Natural killer cell (primary cell): ENCODE measurements around the gene NAA25. TPM values are rescaled to one million over a fixed set of nuclear protein-coding genes. Genes with fewer than 3 reads are reported as not detected.
A peak's percentile ranks its signal among the peaks of the same experiment; 100 is the strongest.

Source experiments
- ATAC-seq, 3 donors: fragments of 150-1000 bp in 2 of 3; fragments of 200-7000 bp in 1 of 3; cut with Tn5 transposase; 1 replicate in 1 of 3; 2 replicates in 2 of 3; pipeline ENCODE4 v1.10.0; 2021; ENCODE audit warnings: mild to moderate bottlenecking in 2 of 3, moderate library complexity in 2 of 3
- DNase-seq, 2 donors: peaks; one replicate each; pipeline versions ENCODE4 v3.0.0 to v3.0.0-alpha.2; 2013 to 2021; ENCODE audit warnings: mixed read lengths in 1 of 2
- H3K27ac ChIP-seq: one replicate; pipeline ENCODE4 v1.5.1; 2013; ENCODE audit warnings: mild to moderate bottlenecking, low read length
- H3K27me3 ChIP-seq: one replicate; pipeline ENCODE4 v1.6.1; 2013; ENCODE audit warnings: low read length; ENCODE audit not compliant: control insufficient read depth, insufficient read depth
- H3K36me3 ChIP-seq: one replicate; pipeline ENCODE4 v1.6.1; 2013; ENCODE audit warnings: low read length; ENCODE audit not compliant: control insufficient read depth, insufficient read depth
- H3K4me1 ChIP-seq: one replicate; pipeline ENCODE4 v1.6.1; 2013; ENCODE audit warnings: low read length; ENCODE audit not compliant: control insufficient read depth, insufficient read depth
- H3K4me3 ChIP-seq: one replicate; pipeline ENCODE4 v1.5.1; 2013; ENCODE audit warnings: low read length
- H3K9me3 ChIP-seq: one replicate; pipeline ENCODE4 v1.6.1; 2013; ENCODE audit warnings: low read length; ENCODE audit not compliant: control insufficient read depth, insufficient read depth
- H3K27ac Mint-ChIP-seq, 2 donors: one replicate each; pipeline ENCODE4 v1.8.0; 2022; ENCODE audit warnings: mild to moderate bottlenecking in 2 of 2, mixed read lengths in 2 of 2, moderate library complexity in 1 of 2
- H3K27me3 Mint-ChIP-seq, 2 donors: one replicate each; pipeline ENCODE4 v1.8.0; 2022; ENCODE audit warnings: low read depth in 2 of 2, mixed read lengths in 2 of 2
- H3K36me3 Mint-ChIP-seq: one replicate; pipeline ENCODE4 v1.8.0; 2022; ENCODE audit warnings: mixed read lengths
- H3K4me1 Mint-ChIP-seq, 2 donors: one replicate each; pipeline ENCODE4 v1.8.0; 2022; ENCODE audit warnings: mixed read lengths in 2 of 2
- H3K4me3 Mint-ChIP-seq: one replicate; pipeline ENCODE4 v1.8.0; 2022; ENCODE audit warnings: mild to moderate bottlenecking, moderate library complexity, mixed read lengths
- H3K9me3 Mint-ChIP-seq, 2 donors: one replicate each; pipeline ENCODE4 v1.8.0; 2022; ENCODE audit warnings: mixed read lengths in 2 of 2
- CTCF ChIP-seq: fragments of 200-600 bp; IDR thresholded peaks from one replicate; pipeline ENCODE4 v1.8.0; 2022; ENCODE audit warnings: antibody characterized with exemption
- WGBS: methylation state at CpG from one replicate; pipeline ENCODE4 v1.1.7; 2013; ENCODE audit warnings: missing lambda C conversion rate; ENCODE audit not compliant: insufficient coverage; 5-methylcytosine and 5-hydroxymethylcytosine counted together
- intact Hi-C: fragments of 100-400 bp; cut with micrococcal nuclease; formaldehyde crosslinking; loops from one replicate; pipeline ENCODE4 v1.14.2; 2022
- total RNA-seq, 4 donors: library from RNA; stranded (reverse); fragments of 120-200 nt in 1 of 4; gene quantifications; one replicate each; pipeline versions ENCODE4 v1.2.3 to v1.2.4, GENCODE V29; 2013 to 2022

NAA25 gene
- total RNA-seq, 3 donors from 2014 or later (not counting 1 experiment from before 2014, with no cell fraction given), result 25.8 to 34.4 (median 30.7) TPM

GRCh38 chr12:112146123-112146522, 37.5 kb upstream of the NAA25 start:
- intact Hi-C loops, result no loop called here
- 89% methylated on average over 1 of the region's 1 CpG for WGBS
- H3K36me3 Mint-ChIP-seq, result peaks cover 13% of the 10 kb centered on the region

GRCh38 chr12:112140728-112141127, 32.1 kb upstream of the NAA25 start:
- H3K27ac Mint-ChIP-seq, result peak overlapping the region; percentile 14 to 41
- 96% methylated on average over 5 of the region's 5 CpGs for WGBS
- H3K27me3 Mint-ChIP-seq, result no peaks in the 10 kb centered on the region
- no peak overlapping the region for H3K4me3 ChIP-seq
- H3K4me3 Mint-ChIP-seq, result no peak overlapping the region
- DNase-seq (no peak), ATAC-seq (no peak)
- no peak overlapping the region for H3K27ac ChIP-seq
- no peaks in the 10 kb centered on the region for H3K4me1 ChIP-seq
- no peaks in the 10 kb centered on the region for H3K27me3 ChIP-seq
- no peak for TF ChIP-seq CTCF
- no peaks in the 10 kb centered on the region for H3K9me3 Mint-ChIP-seq
- no peaks in the 10 kb centered on the region for H3K4me1 Mint-ChIP-seq
- peaks cover 77% of the 10 kb centered on the region for H3K36me3 ChIP-seq
- intact Hi-C loops, result no loop called here
- no peaks in the 10 kb centered on the region for H3K9me3 ChIP-seq
- H3K36me3 Mint-ChIP-seq, result peaks cover 22% of the 10 kb centered on the region

More at GRCh38 chr12:112146123-112146522, 37.5 kb upstream of the NAA25 start:
- Histone ChIP-seq H3K4me1 (no peaks in the 10 kb centered on the region), H3K27ac (no peak overlapping the region), H3K4me3 (no peak overlapping the region), H3K36me3 (peaks cover 73% of the 10 kb centered on the region), H3K27me3 (no peaks in the 10 kb centered on the region), H3K9me3 (no peaks in the 10 kb centered on the region)
- DNase-seq (no peak), ATAC-seq (no peak)
- Mint-ChIP-seq H3K4me1 (no peaks in the 10 kb centered on the region), H3K27me3 (no peaks in the 10 kb centered on the region), H3K4me3 (no peak overlapping the region), H3K27ac (peak overlapping the region in 1 of 2 donors; percentile 59), H3K9me3 (no peaks in the 10 kb centered on the region)
- TF ChIP-seq CTCF, result no peak

GRCh38 chr12:112134731-112135130, 26.1 kb upstream of the NAA25 start:
- TF ChIP-seq CTCF, result no peak
- Histone ChIP-seq H3K9me3 (no peaks in the 10 kb centered on the region), H3K4me1 (peaks cover 5% of the 10 kb centered on the region), H3K27me3 (no peaks in the 10 kb centered on the region), H3K4me3 (no peak overlapping the region), H3K36me3 (peaks cover 51% of the 10 kb centered on the region), H3K27ac (no peak overlapping the region)
- intact Hi-C loops, result no loop called here
- H3K4me3 Mint-ChIP-seq, result no peak overlapping the region
- ATAC-seq (no peak), DNase-seq (no peak)
- H3K4me1 Mint-ChIP-seq, result peaks cover 18 to 29% of the 10 kb centered on the region in 2 donors
- H3K27ac Mint-ChIP-seq, result no peak overlapping the region
- WGBS, result over 99% methylated on average over 3 of the region's 3 CpGs
- no peaks in the 10 kb centered on the region for H3K9me3 Mint-ChIP-seq
- no peaks in the 10 kb centered on the region for H3K36me3 Mint-ChIP-seq
- H3K27me3 Mint-ChIP-seq, result no peaks in the 10 kb centered on the region

GRCh38 chr12:112133418-112133817, 24.8 kb upstream of the NAA25 start:
- Histone ChIP-seq H3K36me3 (peaks cover 42% of the 10 kb centered on the region), H3K4me3 (no peak overlapping the region), H3K27me3 (no peaks in the 10 kb centered on the region), H3K9me3 (no peaks in the 10 kb centered on the region), H3K4me1 (peaks cover 17% of the 10 kb centered on the region), H3K27ac (no peak overlapping the region)
- Mint-ChIP-seq H3K4me3 (no peak overlapping the region), H3K27me3 (no peaks in the 10 kb centered on the region), H3K36me3 (no peaks in the 10 kb centered on the region), H3K4me1 (peaks cover 24 to 38% of the 10 kb centered on the region in 2 donors), H3K27ac (peak overlapping the region; percentile 91 to 96), H3K9me3 (no peaks in the 10 kb centered on the region)
- ATAC-seq, result no peak
- DNase-seq, result no peak
- WGBS, result 99% methylated on average over 4 of the region's 5 CpGs
- TF ChIP-seq CTCF, result no peak
- intact Hi-C loops, result no loop called here
